Activated naive CD4-positive, alpha-beta T cell treated with anti-CD3 and anti-CD28 coated beads, Interleukin-2, amount 50 U/mL, for 16 hours (primary cell): Measurements from ENCODE around the gene METTL1.

ENCODE experiments used
- DNase-seq: peaks from one replicate; pipeline ENCODE4 v3.0.0-alpha.2; 2020

Gene METTL1

GRCh38 chr12:57735952-57736740 is 35.8 kb downstream of the METTL1 start:
- no peak for DNase-seq

DNA sequence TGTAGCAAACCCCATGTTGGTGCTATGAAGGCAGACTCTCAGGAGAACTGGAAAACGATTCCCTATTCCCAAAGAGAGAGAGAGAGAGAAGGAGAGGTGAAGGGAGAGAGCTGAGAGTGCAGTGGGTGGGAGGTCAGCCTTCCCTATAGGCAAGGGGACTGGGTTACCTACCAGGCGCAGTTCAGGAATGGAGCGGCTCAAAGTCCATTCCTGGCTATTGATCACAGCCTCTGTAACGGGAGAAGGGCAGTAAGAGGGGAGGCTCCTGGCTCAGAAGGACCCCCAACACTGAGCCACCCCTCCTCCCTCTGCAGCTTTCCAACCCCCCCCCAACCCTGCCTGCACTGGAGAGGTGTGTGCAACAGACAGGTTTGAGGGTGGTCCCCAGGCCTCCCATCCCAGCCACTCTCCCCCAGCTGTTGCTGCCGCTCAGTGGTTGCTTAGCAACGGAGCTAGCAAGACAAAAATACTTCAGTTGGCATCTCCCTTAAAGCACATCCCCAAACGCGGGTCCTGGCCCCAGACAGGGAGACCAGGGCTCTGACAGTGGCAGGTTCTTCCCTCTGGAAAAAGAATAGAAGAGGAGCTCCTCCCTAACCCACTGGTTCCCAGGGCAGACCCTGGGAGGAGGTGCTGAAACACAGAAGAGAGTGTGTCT is 36.6 kb downstream of the METTL1 start:
- no peak for DNase-seq

GRCh38 chr12:57734591-57734990 is 37.3 kb downstream of the METTL1 start:
- DNase-seq, result no peak

- no peak for DNase-seq
Observed at GRCh38 chr12:57733928-57734327, 38.0 kb downstream of the METTL1 start.

DNA sequence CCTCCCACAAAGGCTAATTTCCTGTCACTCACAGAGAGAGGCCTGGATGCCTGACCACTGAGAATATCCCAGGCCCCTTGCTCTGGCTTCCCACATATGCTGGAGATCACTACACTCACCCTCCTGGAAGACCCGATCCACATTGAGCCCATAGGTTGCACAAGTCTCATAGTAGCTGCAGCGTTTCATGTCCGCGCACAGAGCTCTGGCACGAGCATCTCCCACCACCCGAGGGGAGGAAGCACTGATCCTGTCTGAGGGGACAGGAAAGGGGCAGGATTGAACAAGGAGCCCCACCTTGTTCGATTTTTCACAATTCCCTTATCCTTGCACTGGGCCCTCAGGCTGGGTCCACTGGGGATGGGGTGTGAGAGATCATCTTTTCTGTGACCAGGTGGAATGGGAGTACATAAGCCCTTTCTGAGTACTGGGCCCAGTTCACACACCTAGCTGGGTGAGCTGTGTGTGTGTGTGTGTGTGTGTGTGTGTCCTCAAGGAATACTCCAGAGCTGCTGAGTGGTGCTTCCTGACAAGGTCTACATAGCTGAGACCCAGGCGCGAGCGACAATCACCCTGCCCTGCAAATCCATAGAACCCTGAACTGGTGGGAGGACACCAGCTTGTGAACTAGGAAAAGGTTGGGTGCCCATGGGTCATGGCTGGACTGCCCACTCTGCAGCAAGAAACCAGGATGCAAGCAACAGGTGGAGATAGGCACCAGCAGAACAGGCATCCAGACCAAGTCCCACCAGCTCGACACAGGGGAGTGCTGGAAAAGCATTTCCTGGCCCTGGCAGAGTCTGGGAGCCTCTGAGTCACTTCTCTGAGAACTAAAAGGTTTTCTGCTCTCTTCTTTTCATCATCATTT is 38.9 kb downstream of the METTL1 start:
- DNase-seq, result no peak

DNA sequence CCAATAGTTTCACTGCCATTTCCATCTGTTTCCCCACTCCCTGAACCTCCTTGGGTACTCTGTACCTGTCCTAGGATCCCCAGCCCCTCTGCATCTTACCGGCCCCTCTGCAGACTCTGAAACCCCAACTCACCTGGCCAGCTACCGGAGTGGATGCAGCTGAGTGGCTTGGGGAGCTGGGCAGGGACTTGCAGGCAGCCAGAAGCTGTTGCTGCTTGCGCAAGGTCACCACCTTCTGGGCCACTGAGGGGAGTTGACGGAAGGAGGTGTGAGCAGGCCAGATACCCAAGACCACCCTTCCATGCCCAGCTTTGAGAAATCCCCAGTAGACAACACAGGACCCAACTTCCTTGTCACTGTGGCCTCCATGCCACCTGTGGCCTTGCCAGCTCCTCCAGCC is 39.6 kb downstream of the METTL1 start:
- DNase-seq, result no peak

GRCh38 chr12:57731411-57732080 is 40.4 kb downstream of the METTL1 start:
- DNase-seq, result no peak

DNA sequence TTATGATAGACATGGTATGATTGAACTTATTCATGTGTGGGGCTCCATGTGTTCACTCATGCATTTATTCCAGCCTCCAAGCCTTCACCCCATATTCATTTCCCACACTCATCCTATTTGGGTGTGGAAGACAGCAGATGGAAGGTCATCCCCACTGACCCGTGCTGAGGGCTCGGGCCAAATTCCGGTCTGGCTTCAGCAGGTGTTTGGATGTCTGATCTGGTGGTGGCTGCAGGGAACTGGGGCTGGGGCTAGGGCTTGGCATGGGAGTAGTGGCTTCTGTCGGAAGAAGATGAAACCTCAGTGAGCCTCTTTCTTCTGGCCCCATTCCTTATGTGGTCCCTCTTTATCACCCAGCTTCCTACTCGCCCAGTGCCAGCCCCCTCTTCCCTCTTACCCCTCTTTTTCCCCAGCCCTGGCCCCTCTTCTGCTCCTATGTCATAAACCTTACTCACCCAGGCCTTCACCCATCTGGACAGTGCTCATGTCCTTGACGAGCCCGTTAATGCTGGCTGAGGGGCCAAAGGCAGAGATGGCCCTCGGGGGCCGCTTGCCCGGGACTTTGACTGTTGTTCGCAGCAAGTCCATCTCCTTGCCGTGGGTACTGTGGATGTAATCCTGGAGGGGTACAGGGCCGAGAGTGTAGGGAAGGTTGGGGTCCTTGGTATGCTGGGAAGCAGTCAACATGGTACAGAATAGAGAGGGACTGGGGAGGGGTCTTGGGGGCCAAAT is 41.4 kb downstream of the METTL1 start:
- no peak for DNase-seq

DNA sequence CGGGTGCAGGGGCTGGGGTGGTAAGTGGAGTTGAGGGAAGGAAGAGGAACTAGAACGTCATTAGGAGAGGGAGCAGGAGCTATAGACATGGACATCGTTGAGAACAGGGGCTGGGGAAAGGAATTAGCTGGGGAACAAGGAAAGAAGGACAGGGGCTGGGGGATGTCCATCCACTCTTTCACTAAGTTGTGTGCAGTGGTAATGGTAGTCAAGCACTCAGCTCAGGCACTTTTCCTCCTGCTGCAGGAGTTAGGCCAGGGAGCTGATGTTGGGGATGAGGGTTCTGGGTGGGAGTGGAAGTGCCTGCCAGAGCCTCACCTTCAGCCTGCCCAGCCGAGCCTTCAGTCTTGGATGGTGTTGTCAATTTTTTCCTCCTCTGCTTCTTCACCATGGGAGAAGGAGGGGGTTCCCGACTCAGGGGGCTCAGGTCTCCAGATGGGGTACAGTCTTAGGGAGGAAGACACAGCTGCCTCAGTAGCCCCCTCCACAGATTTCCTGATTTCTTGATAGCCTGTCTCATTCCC is 42.5 kb downstream of the METTL1 start:
- no peak for DNase-seq

DNA sequence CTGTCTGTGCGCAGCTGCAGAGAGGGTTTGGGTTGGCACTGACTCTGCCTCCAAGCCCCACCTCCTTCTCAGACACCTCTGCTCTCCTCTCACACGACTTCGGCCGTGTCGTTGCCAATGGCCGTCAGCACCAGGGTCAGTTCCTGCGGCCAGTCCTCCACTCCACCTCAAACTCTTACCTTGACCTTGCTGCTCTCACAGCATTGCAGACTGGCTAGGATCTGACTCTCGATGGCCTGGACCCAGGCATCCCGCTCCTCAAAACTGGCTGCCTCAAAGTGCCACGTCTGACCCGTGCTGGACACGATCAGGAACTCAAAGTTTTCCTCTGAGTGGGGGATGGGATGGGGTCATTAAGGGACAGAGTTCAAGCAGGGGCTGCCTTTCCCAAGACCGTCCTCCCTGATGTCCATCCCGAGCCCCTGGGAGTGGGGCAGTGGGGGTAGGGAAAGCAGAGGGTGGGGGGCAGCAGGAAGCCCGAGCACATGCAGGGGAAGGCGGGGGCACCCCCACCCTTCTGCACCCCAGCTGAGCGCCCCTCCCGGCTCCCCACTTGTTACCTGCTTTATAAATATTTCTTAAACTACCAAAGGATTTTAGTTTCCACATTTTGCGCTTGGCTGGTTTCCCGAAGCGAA is 44.0 kb downstream of the METTL1 start:
- DNase-seq, result no peak

DNA sequence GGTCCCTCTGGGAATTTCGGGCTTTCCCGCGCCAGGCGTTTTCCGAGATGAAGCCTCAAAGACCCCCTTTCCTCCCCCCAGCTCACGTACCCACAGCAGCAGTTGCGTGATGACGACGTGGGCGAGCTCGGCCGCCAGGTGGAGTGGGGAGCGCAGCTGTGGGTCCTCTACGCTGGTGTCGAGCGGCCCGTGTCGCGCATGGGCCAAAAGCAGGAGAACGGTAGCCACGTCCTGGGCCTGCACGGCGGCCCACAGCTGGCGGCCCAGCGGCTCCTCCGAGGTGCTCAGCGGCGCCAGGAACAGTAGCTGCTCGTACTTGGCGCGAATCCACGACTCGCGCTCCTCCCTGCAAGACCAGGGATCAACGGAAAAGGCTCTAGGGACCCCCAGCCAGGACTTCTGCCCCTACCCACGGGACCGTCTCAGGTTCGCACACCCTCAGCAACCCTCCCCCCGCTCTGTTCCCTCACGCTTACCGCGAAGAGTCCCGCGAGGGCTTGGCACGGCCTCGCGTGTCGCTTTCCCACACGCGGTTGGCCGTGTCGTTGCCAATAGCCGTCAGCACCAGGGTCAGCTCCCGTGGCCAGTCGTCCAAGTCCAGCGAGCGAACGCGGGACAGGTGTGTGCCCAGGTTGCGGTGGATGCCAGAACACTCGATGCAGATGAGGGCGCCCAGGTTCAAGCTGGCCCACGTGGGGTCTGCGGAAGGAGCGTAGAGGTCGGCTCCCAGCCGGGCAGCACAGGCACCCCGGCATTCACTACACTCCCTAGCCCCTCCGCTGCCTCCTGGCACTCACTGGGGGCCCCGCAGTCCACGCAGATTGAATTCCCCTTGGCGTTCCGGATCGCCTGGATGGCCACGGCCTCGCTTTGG is 44.8 kb downstream of the METTL1 start:
- no peak for DNase-seq

- DNase-seq, result no peak
Observed at GRCh38 chr12:57726151-57726883, 45.6 kb downstream of the METTL1 start.

- no peak for DNase-seq
Observed at GRCh38 chr12:57725851-57726150, 46.1 kb downstream of the METTL1 start.

DNA sequence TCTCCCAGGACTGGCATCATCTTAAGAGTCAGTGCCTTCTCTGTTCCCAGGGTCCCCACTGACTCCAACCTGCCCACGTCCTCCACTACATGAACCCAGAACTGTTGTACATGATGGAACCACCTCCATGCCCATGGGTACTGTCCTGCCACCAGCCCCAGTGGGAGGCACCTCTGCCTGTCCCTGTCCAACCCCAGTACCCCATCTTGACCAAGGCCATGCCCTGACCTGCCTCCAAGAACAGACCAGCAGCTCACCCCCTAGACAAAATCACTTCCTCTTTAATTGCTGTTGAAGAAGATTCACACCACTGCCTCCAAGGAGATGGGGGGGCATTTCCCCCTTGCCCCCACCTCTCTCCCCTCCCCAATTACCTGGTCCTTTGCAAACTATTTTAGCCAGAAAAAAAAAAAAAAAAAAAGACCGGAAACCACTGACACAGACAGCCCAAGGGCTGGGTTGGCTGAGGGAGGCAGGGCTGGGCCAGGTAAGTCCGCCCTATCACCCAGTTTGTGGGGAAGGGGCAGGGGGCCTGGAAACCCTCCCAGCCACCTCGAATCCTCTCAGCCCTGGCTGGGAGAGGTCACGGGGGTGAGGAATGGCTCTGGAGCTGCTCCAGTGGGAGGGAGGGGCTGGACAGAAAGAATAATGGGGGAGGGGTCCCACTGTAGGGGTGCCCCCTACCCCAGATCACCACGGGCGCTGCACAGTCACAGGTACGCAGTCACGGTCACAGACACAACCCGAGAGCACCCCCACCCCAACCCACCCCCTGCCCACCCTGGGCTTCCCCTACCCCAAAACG is 46.8 kb downstream of the METTL1 start:
- DNase-seq, result no peak

DNA sequence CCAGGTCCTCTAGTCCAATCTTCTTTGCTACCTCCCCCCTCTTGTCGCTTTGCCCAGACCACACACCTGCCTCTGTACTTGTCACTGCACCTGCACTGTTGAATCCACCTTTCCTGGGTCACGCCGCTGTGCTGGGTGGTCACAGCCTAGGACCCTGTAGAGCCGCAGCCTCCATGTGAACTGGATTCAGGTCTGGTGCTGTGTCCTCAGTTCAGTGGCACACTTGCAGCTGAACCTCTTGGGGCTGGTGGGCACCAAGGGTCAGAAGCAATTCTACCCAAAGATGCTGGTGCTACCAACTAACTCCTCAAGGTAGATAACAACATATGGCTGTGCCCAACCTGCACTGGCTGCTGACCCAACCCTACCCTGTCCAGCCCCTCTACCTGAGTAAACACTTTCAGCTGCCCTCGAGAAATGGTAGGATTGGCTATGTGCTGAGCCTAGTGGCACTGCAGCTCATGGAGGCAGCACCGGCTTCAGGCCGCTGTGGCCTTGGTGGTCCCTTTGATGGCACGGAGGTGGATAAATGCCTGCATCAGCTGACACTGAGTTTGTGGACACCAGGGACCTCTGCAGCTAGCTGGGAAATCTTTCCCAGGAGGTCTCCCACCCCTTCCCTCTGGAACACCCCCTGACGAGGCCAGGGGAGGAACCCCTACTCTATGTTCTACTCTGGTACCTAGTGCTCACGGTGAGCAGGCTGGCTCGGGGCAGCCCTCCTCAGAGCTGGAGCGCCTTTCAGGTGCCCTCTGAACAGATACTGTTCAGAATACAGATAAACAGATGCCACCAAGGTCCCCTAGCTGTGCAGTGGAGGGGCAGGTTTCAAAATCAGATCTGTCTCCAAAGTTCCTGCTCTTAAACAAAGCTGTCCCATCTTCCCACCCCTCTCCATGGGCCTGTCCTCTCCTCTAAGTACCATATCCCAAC is 47.6 kb downstream of the METTL1 start:
- no peak for DNase-seq

DNA sequence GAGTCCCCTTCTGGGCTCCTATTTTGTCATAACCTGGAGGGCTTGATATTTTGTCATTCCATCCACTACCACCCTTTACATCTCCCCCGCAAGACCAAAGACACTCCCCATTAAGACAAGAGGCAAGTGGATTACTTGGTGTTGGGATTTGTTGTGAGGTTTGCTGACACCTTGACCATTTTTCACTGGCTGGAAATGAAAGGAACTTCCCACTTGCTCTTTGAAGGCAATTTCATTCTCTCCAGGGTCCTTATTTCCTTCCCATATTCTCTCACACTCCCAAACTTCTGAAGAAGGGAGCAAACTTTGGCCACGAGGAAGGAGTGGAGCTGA is 48.3 kb downstream of the METTL1 start:
- DNase-seq, result no peak

DNA sequence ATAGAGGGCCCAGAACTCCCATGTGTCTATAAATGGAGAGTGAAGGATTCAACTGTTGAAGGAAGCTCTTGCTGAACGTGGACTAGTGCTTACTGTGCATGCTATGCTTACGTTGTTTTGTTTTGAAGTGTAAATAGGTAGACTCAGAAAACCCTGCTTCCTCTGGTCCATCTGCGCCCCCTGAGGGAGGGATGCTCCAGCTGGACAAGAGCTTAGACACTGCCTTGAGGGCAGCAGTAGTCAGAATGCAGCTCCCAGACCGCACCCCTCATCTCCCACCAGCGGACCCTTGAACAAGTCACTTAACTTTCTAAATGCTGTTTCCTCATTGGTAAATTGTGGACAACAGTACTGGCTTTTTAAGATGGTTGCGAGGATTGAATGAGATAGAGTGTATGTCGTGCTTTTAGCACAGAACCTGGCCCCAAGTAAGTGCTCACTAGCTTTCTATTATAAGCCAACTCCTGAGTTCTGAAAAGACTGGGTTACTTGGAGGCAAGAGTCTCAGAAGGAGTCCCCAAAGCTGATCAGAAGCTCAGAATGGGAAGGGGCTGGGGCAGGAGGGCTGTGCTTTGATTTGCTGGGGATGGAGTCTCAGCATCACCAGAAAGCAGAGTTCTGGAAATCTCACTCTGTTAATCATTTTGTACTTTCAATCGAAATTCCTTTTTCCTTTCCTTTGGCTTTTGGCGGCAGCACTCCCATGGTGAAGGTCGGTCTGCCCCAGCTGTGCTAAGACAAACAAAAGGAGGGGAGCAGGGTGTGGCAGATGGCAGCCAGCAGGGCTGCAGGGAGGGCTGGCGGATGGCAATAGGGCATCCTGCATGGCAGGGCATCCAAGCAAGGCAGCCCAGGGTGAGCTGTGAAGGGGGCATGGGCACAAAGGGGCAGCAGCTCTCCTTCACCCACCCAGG is 48.9 kb downstream of the METTL1 start:
- DNase-seq, result no peak
